ENCODE measurements around the gene RAB21.
A peak's percentile ranks its signal among the peaks of the same experiment; 100 is the strongest.

GRCh38 chr12:71746974-71747611 lies 7.6 kb upstream of the RAB21 start:
- TF ChIP-seq CTCF (conservative IDR thresholded peaks at IDR 0.05 in 1 of 2, IDR thresholded peaks at IDR 0.05 in 1 of 2; ENCODE audit: low read depth in 1 of 2, low read length in 2 of 2), result peak; percentile 73 to 79
- no peak for TF ChIP-seq EZH2 (IDR thresholded peaks at IDR 0.05; ENCODE audit: low read length, missing control alignments)

Data from fibroblast of lung (primary cell).